Cerebellar nuclear complex (tissue), 1 donor: ENCODE measurements around the gene S100Z.
"Not testable (repeated sequence)": the region's sequence is repeated elsewhere in the genome, so short reads cannot be mapped to it uniquely, and the experiment has no call there.

ENCODE experiments used
- DNase-seq, 2 experiments: peaks; one replicate each; lab custom pipeline; 2025; lab: John Stamatoyannopoulos, UW

S100Z gene

GRCh38 chr5:76849419-76850291 lies at the start of gene S100Z:
TSS of gene S100Z (plus strand) at chr5:76850014. CDS start at chr5:76875360, 25,346 bp downstream.
- DNase-seq: no peak

GRCh38 chr5:76800579-76800978 lies 49.2 kb upstream of the S100Z start:
- no peak for DNase-seq

- DNase-seq: no peak
These were observed 48.5 kb upstream of the S100Z start for GRCh38 chr5:76801159-76801802.

- no peak for DNase-seq
These were observed 48.0 kb upstream of the S100Z start for GRCh38 chr5:76801803-76802195.

GRCh38 chr5:76804266-76804665 lies 45.5 kb upstream of the S100Z start:
- no peak for DNase-seq

GRCh38 chr5:76805821-76806505 lies 43.9 kb upstream of the S100Z start:
- DNase-seq: no peak

- DNase-seq: no peak
These were observed 42.5 kb upstream of the S100Z start for GRCh38 chr5:76807296-76807695.

- no peak for DNase-seq
These were observed 41.6 kb upstream of the S100Z start for GRCh38 chr5:76808141-76808691.

GRCh38 chr5:76809141-76809540 lies 40.7 kb upstream of the S100Z start:
- DNase-seq: no peak

GRCh38 chr5:76810236-76810635 lies 39.6 kb upstream of the S100Z start:
- no peak for DNase-seq

- DNase-seq: no peak
These were observed 38.6 kb upstream of the S100Z start for GRCh38 chr5:76811214-76811613.

GRCh38 chr5:76812209-76812608 lies 37.6 kb upstream of the S100Z start:
- DNase-seq: not testable (repeated sequence)

GRCh38 chr5:76813982-76814562 lies 35.7 kb upstream of the S100Z start:
- no peak for DNase-seq

- DNase-seq: no peak
These were observed 33.5 kb upstream of the S100Z start for GRCh38 chr5:76816110-76816831.

- DNase-seq: no peak
These were observed 30.7 kb upstream of the S100Z start, which contains the start of gene F2RL1 for GRCh38 chr5:76818844-76819831. TSS of gene F2RL1 (plus strand) at chr5:76819030. CDS start at chr5:76819183, 153 bp downstream.

GRCh38 chr5:76819851-76820525 lies 29.8 kb upstream of the S100Z start:
- no peak for DNase-seq

- no peak for DNase-seq
These were observed 29.3 kb upstream of the S100Z start for GRCh38 chr5:76820526-76820890.

GRCh38 chr5:76821136-76821535 lies 28.7 kb upstream of the S100Z start:
- DNase-seq: no peak

- DNase-seq: not testable (repeated sequence)
These were observed 27.6 kb upstream of the S100Z start for GRCh38 chr5:76822105-76822731.
